ENCODE measurements around the gene BMPR1A. TPM values are rescaled to one million over a fixed set of nuclear protein-coding genes. Genes with fewer than 3 reads are reported as not detected.

The BMPR1A gene
- total RNA-seq, 2 donors from 2014 or later, result 69.4 to 96.4 TPM

DNA sequence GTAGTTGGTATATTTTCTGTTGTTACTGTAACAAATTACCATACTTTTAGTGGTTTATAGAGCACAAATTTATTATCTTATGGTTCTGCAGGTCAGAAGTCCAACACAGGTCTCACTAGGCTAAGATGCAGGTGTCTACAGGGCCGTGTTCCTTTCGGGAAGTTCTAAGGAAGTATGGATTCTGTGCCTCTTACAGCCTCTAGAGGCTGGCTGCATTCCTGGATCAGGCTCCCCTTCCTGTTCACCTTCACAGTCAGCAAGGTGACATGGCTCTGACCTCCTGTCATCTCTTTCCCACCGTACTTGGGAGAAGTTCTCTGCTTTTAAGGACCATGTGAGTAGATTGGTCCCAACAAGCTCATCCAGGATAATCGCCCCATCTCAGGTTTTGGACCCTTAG is 37.3 kb downstream of the BMPR1A start:
- H3K36me3 ChIP-seq (ENCODE audit: control insufficient read depth, insufficient read depth, low read length), result peaks cover 9% of the 10 kb centered on the region
- Mint-ChIP-seq H3K27ac (peak overlapping the region; percentile 41), H3K27me3 (ENCODE audit: insufficient read depth) (no peaks in the 10 kb centered on the region), H3K9me3 (peaks cover 2% of the 10 kb centered on the region), H3K4me3 (no peak overlapping the region), H3K36me3 (ENCODE audit: low read depth) (peaks cover 19% of the 10 kb centered on the region), H3K4me1 (peaks cover 12% of the 10 kb centered on the region)
- no peaks in the 10 kb centered on the region for H3K9me3 ChIP-seq (ENCODE audit: control insufficient read depth, low read length)
- no peaks in the 10 kb centered on the region for H3K27me3 ChIP-seq (ENCODE audit: control insufficient read depth, insufficient read depth, low read length, poor library complexity, severe bottlenecking)
- TF ChIP-seq, protein P1, sequence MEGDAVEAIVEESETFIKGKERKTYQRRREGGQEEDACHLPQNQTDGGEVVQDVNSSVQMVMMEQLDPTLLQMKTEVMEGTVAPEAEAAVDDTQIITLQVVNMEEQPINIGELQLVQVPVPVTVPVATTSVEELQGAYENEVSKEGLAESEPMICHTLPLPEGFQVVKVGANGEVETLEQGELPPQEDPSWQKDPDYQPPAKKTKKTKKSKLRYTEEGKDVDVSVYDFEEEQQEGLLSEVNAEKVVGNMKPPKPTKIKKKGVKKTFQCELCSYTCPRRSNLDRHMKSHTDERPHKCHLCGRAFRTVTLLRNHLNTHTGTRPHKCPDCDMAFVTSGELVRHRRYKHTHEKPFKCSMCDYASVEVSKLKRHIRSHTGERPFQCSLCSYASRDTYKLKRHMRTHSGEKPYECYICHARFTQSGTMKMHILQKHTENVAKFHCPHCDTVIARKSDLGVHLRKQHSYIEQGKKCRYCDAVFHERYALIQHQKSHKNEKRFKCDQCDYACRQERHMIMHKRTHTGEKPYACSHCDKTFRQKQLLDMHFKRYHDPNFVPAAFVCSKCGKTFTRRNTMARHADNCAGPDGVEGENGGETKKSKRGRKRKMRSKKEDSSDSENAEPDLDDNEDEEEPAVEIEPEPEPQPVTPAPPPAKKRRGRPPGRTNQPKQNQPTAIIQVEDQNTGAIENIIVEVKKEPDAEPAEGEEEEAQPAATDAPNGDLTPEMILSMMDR (conservative IDR thresholded peaks at IDR 0.05), result peak; percentile 17
- peak; percentile 59 for DNase-seq
- H3K27ac ChIP-seq (ENCODE audit: low read depth, low read length), result no peak overlapping the region
- H3K4me3 ChIP-seq (ENCODE audit: low read length), result no peak overlapping the region
- H3K9ac ChIP-seq (ENCODE audit: extremely low read depth, low read length, poor library complexity, severe bottlenecking), result no peak overlapping the region
- peaks cover 4% of the 10 kb centered on the region for H3K4me1 ChIP-seq (ENCODE audit: control insufficient read depth, insufficient read depth, low read length)
- 95 to 100% methylated on average over 2 to 4 of the region's 4 CpGs for WGBS, 2 experiments (ENCODE audit: insufficient coverage in 1 of 2, insufficient read length in 1 of 2)

DNA sequence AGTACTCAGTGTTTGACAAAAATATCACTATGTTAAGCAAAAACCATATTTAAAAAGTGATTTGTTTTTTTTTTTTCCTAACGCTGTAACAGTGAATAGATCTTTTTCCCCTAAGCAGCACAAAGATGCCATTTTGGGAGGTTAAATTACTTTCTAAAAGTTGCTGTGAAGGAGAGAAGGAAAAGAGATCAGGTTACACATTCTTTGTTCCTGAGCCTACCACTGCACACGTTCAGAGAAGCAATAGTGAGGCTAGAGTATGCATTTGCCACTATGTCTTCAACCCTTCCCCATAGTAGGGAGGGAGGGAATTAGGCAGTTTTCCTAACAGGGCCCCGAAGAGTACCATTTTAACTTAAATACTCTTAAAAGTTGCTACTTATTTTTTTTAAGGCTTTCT is 38.9 kb downstream of the BMPR1A start:
- H3K9ac ChIP-seq (ENCODE audit: extremely low read depth, low read length, poor library complexity, severe bottlenecking), result no peak overlapping the region
- no peaks in the 10 kb centered on the region for H3K9me3 ChIP-seq (ENCODE audit: control insufficient read depth, low read length)
- H3K27ac ChIP-seq (ENCODE audit: low read depth, low read length), result peak overlapping the region; percentile 83
- Mint-ChIP-seq H3K4me3 (no peak overlapping the region), H3K9me3 (peaks cover 2% of the 10 kb centered on the region), H3K27ac (peak overlapping the region; percentile 85), H3K4me1 (peaks cover 24% of the 10 kb centered on the region), H3K27me3 (ENCODE audit: insufficient read depth) (no peaks in the 10 kb centered on the region), H3K36me3 (ENCODE audit: low read depth) (peaks cover 12% of the 10 kb centered on the region)
- H3K4me1 ChIP-seq (ENCODE audit: control insufficient read depth, insufficient read depth, low read length), result peaks cover 9% of the 10 kb centered on the region
- no peak for DNase-seq
- H3K27me3 ChIP-seq (ENCODE audit: control insufficient read depth, insufficient read depth, low read length, poor library complexity, severe bottlenecking), result no peaks in the 10 kb centered on the region
- peaks cover 9% of the 10 kb centered on the region for H3K36me3 ChIP-seq (ENCODE audit: control insufficient read depth, insufficient read depth, low read length)
- H3K4me3 ChIP-seq (ENCODE audit: low read length), result no peak overlapping the region
- TF ChIP-seq, protein P1 (conservative IDR thresholded peaks at IDR 0.05), result no peak
- 20% methylated on average over 2 of the region's 3 CpGs; no CpG with 5 or more reads in 1 of the 2 experiments for WGBS, 2 experiments (ENCODE audit: insufficient coverage in 1 of 2, insufficient read length in 1 of 2)

DNA sequence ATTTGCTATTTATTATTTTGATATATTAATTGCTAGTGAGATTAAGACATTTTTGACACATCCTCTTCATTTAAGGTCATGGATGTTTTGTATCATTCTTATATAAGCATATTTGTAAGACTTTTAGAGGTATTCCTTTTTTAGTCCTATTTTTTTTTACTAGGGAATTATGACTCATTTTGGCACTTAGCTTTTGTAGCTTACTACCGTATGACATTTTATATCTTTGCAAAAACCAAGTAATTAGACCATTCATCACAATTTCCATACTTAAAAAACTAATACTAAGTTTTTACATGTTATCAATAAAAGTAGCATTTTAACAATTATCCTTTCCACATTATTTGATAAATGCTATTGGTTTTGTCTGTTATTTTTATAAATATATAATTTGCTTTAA is 41.6 kb downstream of the BMPR1A start:
- no peak overlapping the region for H3K4me3 ChIP-seq (ENCODE audit: low read length)
- Mint-ChIP-seq H3K4me1 (peaks cover 37% of the 10 kb centered on the region), H3K4me3 (no peak overlapping the region), H3K27me3 (ENCODE audit: insufficient read depth) (no peaks in the 10 kb centered on the region), H3K36me3 (ENCODE audit: low read depth) (peaks cover 16% of the 10 kb centered on the region), H3K9me3 (no peaks in the 10 kb centered on the region), H3K27ac (no peak overlapping the region)
- H3K9me3 ChIP-seq (ENCODE audit: control insufficient read depth, low read length), result no peaks in the 10 kb centered on the region
- no peak overlapping the region for H3K27ac ChIP-seq (ENCODE audit: low read depth, low read length)
- 100% methylated on average over 1 of the region's 1 CpG for WGBS, 2 experiments (ENCODE audit: insufficient coverage in 1 of 2, insufficient read length in 1 of 2)
- no peak overlapping the region for H3K9ac ChIP-seq (ENCODE audit: extremely low read depth, low read length, poor library complexity, severe bottlenecking)
- H3K4me1 ChIP-seq (ENCODE audit: control insufficient read depth, insufficient read depth, low read length), result peaks cover 9% of the 10 kb centered on the region
- TF ChIP-seq, protein P1 (conservative IDR thresholded peaks at IDR 0.05), result no peak
- H3K27me3 ChIP-seq (ENCODE audit: control insufficient read depth, insufficient read depth, low read length, poor library complexity, severe bottlenecking), result no peaks in the 10 kb centered on the region
- H3K36me3 ChIP-seq (ENCODE audit: control insufficient read depth, insufficient read depth, low read length), result peaks cover 9% of the 10 kb centered on the region
- DNase-seq, result no peak
